HG03060 (cell line): ENCODE results near the gene ARID3A.
"Not testable (repeated sequence)": the region's sequence is repeated elsewhere in the genome, so short reads cannot be mapped to it uniquely, and the experiment has no call there.

Experiments used
- ATAC-seq: cut with Tn5 transposase; IDR thresholded peaks from one replicate; pipeline ENCODE4 v1.9.1; 2021; ENCODE audit warnings: low read depth, moderate number of reproducible peaks; ENCODE audit not compliant: unreplicated experiment

ARID3A gene

GRCh38 chr19:925526-926322, at the start of gene ARID3A:
ARID3A (plus strand) TSS chr19:926035; CDS start chr19:929529, 3,494 bp downstream.
- peak; percentile 35 for ATAC-seq

GRCh38 chr19:876089-876488, 49.7 kb upstream of the ARID3A start:
- no peak for ATAC-seq

GRCh38 chr19:876780-877314, 49.0 kb upstream of the ARID3A start:
- ATAC-seq, result no peak

GRCh38 chr19:877992-878660, 47.7 kb upstream of the ARID3A start:
- not testable (repeated sequence) for ATAC-seq

DNA sequence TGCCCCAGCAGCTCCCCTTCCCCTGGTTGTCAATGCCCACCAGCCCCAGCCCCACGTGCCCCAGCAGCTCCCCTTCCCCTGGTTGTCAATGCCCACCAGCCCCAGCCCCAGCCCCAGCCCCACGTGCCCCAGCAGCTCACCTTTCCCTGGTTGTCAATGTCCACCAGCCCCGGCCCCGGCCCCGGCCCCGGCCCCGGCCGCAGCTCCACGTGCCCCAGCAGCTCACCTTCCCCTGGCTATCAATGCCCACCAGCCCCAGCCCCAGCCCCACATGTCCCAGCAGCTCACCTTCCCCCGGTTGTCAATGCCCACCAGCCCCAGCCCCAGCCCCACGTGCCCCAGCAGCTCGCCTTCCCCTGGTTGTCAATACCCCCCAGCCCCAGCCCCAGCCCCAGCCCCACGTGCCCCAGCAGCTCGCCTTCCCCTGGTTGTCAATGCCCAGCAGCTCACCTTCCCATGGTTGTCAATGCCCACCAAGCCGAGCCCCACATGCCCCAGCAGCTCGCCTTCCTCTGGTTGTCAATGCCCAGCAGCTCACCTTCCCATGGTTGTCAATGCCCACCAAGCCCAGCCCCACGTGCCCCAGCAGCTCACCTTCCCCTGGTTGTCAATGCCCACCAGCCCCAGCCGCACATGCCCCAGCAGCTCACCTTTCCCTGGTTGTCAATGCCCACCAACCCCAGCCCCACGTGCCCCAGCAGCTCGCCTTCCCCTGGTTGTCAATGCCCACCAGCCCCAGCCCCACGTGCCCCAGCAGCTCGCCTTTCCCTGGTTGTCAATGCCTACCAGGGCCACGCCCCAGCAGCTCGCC, 46.9 kb upstream of the ARID3A start:
- ATAC-seq, result not testable (repeated sequence)

DNA sequence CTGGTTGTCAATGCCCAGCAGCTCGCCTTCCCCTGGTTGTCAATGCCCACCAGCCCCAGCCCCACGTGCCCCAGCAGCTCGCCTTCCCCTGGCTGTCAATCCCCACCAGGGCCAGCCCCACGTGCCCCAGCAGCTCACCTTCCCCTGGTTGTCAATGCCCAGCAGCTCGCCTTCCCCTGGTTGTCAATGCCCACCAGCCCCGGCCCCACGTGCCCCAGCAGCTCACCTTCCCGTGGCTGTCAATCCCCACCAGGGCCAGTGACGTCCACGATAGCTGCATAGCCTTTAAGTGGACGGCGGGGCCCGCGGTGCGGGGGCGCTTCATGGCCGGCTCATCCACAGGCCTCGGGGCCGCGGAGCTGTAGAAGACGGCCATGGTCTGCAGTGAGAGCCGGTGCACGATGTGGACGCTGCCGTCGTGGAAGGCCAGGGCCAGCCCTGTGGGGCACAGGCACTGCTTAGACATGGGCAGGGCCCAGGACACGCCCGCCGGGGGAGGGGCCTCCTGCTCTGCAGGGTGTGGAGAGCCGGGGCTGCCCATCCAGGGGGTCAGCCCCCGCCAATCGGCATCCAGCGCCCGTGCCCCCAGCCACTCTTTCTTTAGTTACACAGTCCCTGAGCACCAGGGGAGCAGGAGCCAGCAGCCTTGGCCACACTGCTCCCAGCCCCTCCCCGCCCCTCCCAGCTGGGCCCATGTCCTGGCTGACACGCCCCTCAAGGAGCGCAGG, 46.0 kb upstream of the ARID3A start:
- no peak for ATAC-seq

DNA sequence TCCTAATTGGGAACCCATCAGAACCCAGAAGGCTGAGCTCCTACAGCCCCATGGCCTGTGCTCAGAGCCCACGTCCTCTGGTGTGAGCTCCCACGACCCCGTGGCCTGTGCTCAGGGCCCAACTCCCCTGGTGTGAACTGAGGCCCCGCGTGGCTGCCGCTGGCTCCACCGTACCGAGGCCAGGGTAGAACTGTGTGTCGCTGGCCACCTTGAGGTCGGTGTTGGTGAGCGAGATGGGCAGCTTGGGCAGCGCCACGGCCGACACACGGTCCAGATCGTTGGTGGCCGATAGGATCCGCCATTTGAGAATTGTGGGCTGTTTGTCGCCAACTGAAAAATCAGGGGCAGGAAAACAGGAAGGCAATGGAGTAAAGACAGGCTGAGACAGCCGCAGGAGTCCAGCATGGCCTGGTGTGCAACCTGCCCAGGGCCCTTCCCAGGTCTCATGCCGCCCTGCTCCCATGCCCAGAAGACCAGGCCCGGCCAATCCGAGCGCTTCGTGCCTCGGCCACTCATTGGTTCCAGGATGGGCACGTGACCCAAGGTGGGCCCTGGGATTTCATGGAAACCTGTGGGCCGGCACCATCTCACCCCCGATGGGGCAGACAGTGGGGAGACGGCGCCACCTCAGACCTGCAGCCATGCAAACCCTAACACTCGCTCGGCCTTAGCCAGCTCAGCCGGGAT, 44.3 kb upstream of the ARID3A start:
- no peak for ATAC-seq

DNA sequence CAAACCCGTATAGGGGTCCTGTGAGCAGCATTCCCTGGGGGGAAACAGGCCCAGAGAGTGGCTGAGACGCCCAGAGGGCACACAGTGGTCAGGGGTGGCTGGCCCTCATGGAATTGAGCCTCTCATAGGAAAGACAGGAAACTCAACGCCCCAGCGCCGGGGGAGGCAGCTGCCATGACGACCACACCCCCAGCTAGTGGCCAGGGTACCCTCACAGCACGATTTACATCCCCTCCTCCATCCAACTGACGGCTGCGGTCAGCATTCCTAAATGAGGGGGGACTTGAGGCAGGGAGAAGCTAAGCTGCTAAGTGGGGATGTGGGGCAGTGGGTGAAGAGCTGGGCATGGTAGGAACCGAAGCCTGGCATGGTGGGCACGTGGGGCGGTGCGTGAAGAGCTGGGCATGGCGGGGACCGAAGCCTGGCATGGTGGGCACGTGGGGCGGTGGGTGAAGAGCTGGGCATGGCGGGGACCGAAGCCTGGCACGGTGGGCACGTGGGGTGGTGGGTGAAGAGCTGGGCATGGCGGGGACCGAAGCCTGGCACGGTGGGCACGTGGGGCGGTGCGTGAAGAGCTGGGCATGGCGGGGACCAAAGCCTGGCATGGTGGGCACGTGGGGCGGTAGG, 42.9 kb upstream of the ARID3A start:
- no peak for ATAC-seq

DNA sequence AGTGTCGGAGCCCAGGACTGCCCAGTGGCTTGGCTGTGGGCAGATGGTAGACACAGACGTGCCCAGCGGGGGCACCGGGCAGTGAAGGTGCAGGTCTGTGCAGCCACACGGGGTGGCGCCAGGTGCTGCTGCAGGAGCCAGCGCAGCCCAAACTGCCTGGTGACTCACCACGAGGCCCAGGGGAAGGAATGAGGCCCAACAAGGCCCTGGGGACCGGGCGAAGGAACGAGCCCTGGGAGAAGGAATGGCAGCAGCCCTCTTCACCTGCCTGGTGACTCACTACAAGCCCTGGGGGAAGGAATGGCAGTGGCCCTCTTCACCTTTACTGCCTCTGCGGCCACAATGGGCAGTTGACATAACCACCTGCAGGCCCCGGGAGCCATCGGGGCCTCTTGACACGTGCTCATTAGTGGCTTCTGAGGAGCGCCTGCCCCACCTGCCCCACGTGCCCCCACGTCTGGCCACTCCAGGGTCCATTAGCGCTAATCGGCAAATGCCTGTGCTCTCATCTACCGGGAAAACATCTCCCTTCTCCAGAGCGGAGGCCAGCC, 42.1 kb upstream of the ARID3A start:
- ATAC-seq, result no peak

- ATAC-seq, result no peak
These were observed 41.2 kb upstream of the ARID3A start for GRCh38 chr19:884420-885211.

- ATAC-seq, result no peak
These were observed 40.2 kb upstream of the ARID3A start for GRCh38 chr19:885536-886224.

DNA sequence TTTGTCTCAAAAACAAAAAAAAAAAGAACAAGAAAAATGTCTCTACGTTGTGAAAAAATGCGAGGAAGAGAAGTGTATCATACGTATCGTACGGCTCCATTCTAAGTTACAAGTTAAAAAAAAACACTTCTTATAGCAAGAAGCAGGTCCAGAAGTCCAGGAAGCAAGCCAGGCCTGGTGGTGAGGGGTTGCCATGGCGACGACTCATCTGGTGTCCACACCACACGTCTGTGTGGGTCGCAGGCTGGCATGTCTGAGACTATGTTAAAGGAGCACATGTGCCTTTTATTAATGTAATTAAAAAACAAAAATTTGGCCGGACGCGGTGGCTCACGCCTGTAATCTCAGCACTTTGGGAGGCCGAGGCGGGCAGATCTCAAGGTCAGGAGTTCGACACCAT, 38.8 kb upstream of the ARID3A start:
- no peak for ATAC-seq

GRCh38 chr19:887599-887998, 38.2 kb upstream of the ARID3A start:
- ATAC-seq, result no peak

DNA sequence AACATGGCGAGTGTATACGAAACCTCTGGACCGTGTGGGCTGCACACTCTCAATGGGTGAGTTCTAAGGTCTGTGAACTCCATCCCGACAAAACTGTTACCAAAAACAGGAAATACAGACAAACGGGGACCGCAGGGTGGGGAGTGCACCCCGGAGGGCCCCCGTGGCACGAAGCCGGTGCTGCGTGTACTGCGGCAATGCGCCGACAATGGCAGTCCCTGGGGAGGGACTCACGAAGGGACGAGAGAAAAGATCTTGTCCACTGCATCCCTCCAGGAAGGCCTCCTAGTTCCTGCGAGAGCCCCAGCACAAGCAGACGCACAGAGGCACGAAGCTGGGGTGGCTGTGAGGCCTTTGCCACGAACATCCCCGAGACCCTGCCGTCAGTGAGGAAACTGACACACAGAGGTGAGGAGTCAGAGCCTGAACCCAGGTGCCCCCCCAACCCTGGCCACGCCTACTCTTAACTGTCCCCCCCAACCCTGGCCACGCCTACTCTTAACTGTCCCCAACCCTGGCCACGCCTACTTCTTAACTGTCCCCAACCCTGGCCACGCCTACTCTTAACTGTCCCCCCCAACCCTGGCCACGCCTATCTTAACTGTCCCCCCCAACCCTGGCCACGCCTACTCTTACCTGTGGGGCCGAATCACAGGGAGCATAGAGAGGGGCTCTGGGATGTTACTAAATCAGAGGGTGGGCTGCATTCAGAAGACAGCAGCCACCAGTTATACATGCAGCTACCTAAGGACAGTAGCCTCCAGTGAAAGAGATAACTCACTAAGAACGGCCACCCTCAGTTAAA, 37.1 kb upstream of the ARID3A start:
- ATAC-seq, result no peak

DNA sequence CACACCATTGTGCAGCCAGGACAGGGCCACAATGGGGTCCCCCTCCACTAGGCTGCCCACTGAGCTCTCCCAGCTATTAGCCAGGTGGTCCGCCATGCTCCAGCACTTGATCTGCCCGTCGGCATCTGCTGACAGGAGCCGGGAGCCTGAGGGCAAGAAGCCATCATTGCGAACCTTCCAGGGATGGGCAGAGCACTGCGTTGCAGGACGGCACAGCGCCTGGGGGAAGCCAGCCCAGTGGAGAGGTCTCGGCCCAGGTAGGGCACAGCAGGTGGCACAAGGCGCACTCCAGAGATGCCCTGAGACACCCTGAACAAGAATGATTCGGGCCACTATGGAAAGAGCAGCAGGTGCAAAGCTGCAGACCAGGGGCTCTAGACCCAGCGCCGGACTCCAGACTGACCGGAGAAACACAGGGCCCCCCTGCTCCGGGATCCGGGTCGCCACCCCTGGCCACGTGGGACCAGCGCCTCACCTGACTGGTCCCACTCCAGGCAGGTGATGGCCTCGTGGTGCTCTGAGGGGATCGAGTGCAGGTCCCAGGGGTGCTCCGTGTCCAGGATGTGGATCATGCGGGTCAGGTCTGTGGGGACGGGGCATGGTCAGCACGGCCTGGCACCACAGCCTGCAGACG, 36.1 kb upstream of the ARID3A start:
- ATAC-seq, result no peak

GRCh38 chr19:890831-891230, 35.0 kb upstream of the ARID3A start:
- no peak for ATAC-seq
